Measurements from ENCODE around the gene MAPK12.

Gene MAPK12

DNA sequence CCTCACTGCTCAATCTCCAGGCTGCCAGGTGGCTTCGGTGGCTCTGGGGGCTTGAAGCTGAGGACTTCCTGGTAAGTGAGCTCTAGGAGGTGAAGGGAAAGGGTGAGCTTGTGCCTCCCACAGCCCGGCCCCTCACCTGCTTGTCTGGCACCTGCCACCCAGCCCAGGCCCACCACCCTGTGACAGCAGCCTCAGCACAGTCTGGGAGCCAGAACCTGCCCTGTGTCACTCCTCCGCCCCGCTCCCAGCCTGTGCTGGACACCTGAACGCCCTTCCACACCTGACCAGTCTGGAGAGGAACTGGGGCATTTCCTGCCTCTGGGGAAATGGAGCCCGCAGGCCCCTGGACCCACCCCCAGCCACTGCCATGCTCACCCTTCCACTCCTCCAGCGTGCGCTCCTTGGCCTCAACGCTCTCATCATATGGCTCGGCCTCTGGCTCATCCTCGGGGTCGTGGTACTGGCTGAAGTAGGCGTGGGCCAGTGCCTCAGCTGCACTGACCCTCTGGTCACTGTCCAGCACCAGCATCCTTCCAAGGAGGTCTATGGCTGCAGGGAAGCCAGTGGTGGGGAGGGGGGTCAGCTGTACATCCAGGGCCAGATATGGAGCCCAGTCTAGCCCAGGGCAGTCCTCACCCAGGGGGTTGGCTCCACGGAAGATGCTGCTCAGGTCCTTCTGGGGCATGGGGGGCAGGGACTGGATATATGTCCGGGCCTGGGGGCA, 3.6 kb upstream of the MAPK12 start:
- H3K27me3 ChIP-seq (ENCODE audit: control insufficient read depth, insufficient read depth, low read length), result no peaks in the 10 kb centered on the region
- H2AFZ ChIP-seq, result no peak overlapping the region

GRCh38 chr22:50264104-50264745, 2.7 kb upstream of the MAPK12 start:
- Histone ChIP-seq H3K4me2 (ENCODE audit: low read length) (no peak overlapping the region), H3K27me3 (ENCODE audit: control insufficient read depth, insufficient read depth, low read length) (no peaks in the 10 kb centered on the region), H3K27ac (no peak overlapping the region), H2AFZ (no peak overlapping the region), H3K36me3 (ENCODE audit: control insufficient read depth, insufficient read depth, low read length) (no peaks in the 10 kb centered on the region), H3K9me3 (ENCODE audit: control insufficient read depth, low read length) (no peaks in the 10 kb centered on the region), H3K79me2 (no peaks in the 10 kb centered on the region), H3K9ac (no peak overlapping the region), H3K4me1 (peaks cover 5% of the 10 kb centered on the region), H3K4me3 (ENCODE audit: low read depth, low read length) (no peak overlapping the region)
- TF ChIP-seq, protein P1, sequence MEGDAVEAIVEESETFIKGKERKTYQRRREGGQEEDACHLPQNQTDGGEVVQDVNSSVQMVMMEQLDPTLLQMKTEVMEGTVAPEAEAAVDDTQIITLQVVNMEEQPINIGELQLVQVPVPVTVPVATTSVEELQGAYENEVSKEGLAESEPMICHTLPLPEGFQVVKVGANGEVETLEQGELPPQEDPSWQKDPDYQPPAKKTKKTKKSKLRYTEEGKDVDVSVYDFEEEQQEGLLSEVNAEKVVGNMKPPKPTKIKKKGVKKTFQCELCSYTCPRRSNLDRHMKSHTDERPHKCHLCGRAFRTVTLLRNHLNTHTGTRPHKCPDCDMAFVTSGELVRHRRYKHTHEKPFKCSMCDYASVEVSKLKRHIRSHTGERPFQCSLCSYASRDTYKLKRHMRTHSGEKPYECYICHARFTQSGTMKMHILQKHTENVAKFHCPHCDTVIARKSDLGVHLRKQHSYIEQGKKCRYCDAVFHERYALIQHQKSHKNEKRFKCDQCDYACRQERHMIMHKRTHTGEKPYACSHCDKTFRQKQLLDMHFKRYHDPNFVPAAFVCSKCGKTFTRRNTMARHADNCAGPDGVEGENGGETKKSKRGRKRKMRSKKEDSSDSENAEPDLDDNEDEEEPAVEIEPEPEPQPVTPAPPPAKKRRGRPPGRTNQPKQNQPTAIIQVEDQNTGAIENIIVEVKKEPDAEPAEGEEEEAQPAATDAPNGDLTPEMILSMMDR (IDR thresholded peaks at IDR 0.05), result no peak

More for the DNA sequence above, 3.6 kb upstream of the MAPK12 start:
- Histone ChIP-seq H3K27ac (no peak overlapping the region), H3K36me3 (ENCODE audit: control insufficient read depth, insufficient read depth, low read length) (no peaks in the 10 kb centered on the region), H3K4me3 (ENCODE audit: low read depth, low read length) (no peak overlapping the region), H3K4me1 (peaks cover 5% of the 10 kb centered on the region), H3K9ac (no peak overlapping the region), H3K9me3 (ENCODE audit: control insufficient read depth, low read length) (no peaks in the 10 kb centered on the region), H3K4me2 (ENCODE audit: low read length) (no peak overlapping the region), H3K79me2 (no peaks in the 10 kb centered on the region)
- TF ChIP-seq, protein P1 (IDR thresholded peaks at IDR 0.05), result no peak

GRCh38 chr22:50262973-50263617, 1.6 kb upstream of the MAPK12 start:
- no peaks in the 10 kb centered on the region for H3K36me3 ChIP-seq (ENCODE audit: control insufficient read depth, insufficient read depth, low read length)
- H3K27ac ChIP-seq, result no peak overlapping the region
- H3K9ac ChIP-seq, result no peak overlapping the region
- H2AFZ ChIP-seq, result no peak overlapping the region
- no peaks in the 10 kb centered on the region for H3K79me2 ChIP-seq
- H3K4me3 ChIP-seq (ENCODE audit: low read depth, low read length), result no peak overlapping the region
- H3K27me3 ChIP-seq (ENCODE audit: control insufficient read depth, insufficient read depth, low read length), result no peaks in the 10 kb centered on the region
- H3K4me1 ChIP-seq, result peaks cover 4% of the 10 kb centered on the region
- TF ChIP-seq, protein P1 (IDR thresholded peaks at IDR 0.05), result no peak
- no peaks in the 10 kb centered on the region for H3K9me3 ChIP-seq (ENCODE audit: control insufficient read depth, low read length)
- H3K4me2 ChIP-seq (ENCODE audit: low read length), result no peak overlapping the region

GRCh38 chr22:50262460-50262911, 1.0 kb upstream of the MAPK12 start:
- no peak overlapping the region for H2AFZ ChIP-seq
- no peaks in the 10 kb centered on the region for H3K36me3 ChIP-seq (ENCODE audit: control insufficient read depth, insufficient read depth, low read length)
- TF ChIP-seq, protein P1 (IDR thresholded peaks at IDR 0.05), result no peak
- H3K9me3 ChIP-seq (ENCODE audit: control insufficient read depth, low read length), result no peaks in the 10 kb centered on the region
- H3K4me1 ChIP-seq, result peaks cover 3% of the 10 kb centered on the region
- H3K9ac ChIP-seq, result no peak overlapping the region
- no peaks in the 10 kb centered on the region for H3K79me2 ChIP-seq
- no peak overlapping the region for H3K27ac ChIP-seq
- no peak overlapping the region for H3K4me2 ChIP-seq (ENCODE audit: low read length)
- no peak overlapping the region for H3K4me3 ChIP-seq (ENCODE audit: low read depth, low read length)
- H3K27me3 ChIP-seq (ENCODE audit: control insufficient read depth, insufficient read depth, low read length), result no peaks in the 10 kb centered on the region
